Measurements from ENCODE around the gene BBS2. TPM values are rescaled to one million over a fixed set of nuclear protein-coding genes. Genes with fewer than 3 reads are reported as not detected.

Gene BBS2
- total and polyA plus RNA-seq, 2 of the 13 experiments (the other 11 are each of a cell fraction or from before 2014, with no cell fraction given): 59.7 to 68.3 TPM

DNA sequence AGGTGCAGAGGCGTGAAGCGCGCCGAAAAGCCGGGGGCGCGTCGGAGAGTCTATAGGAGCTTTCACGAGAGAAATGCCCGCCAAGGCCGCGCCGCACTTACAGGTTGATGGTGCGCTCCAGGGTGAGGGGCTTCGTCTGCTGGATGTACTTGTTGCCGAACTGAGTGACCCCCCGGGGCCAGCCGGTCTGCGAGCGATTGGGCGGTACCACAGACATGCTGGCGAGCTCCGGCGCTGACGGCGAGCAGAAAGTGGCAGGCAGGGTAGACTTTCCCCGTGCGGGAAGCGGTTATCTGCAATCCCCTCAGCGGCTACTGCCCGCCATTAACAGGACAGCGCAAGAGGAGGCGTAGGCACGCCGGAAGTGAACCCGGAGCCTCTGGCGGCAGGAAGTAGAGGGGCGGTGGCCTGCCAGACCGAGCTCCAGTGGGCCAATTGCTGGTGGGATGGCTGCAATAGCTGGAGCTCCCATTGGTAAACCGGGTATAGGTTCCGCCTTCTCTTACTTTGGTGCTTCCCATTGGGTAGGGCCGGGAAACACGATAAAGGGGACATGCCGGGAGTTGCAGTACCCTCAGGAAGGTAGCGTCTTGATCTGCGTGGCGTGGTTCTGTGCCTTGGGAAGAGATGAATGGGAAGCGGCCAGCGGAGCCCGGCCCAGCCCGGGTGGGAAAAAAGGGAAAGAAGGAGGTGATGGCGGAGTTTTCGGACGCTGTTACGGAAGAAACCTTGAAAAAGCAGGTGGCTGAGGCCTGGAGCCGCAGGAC lies 68.7 kb downstream of the BBS2 start, which contains the start of the genes NUDT21 and OGFOD1 (continued):
- no peak for TF ChIP-seq LRRFIP1 (CRISPR knock-in tag; conservative IDR thresholded peaks at IDR 0.05)
- TF ChIP-seq RFX5 (IDR thresholded peaks at IDR 0.05; ENCODE audit: low read depth, low read length): peak; percentile 16; the same call in 1 of the 2 replicates
- no peak for TF ChIP-seq FLYWCH1 (CRISPR knock-in tag; IDR thresholded peaks at IDR 0.05)
- peak; percentile 85 for TF ChIP-seq RFXAP (CRISPR knock-in tag; IDR thresholded peaks at IDR 0.05; ENCODE audit: borderline replicate concordance)
- no peak for TF ChIP-seq HDAC6 (IDR thresholded peaks at IDR 0.05; ENCODE audit: low read depth, low read length)
- 0 out of 2 replicates have a peak, but pooled peaks have one; percentile 62 for TF ChIP-seq DNMT1 (CRISPR knock-in tag; IDR thresholded peaks at IDR 0.05)
- peak; percentile 69; the same call in 1 of the 2 replicates for TF ChIP-seq ZNF274 (CRISPR knock-in tag; IDR thresholded peaks at IDR 0.05)
- no peak for TF ChIP-seq ZFP41 (CRISPR knock-in tag; IDR thresholded peaks at IDR 0.05; ENCODE audit: borderline replicate concordance)
- 0 out of 2 replicates have a peak, but pooled peaks have one; percentile 20 for TF ChIP-seq RAD21 (CRISPR knock-in tag; IDR thresholded peaks at IDR 0.05)
- TF ChIP-seq SOX5 (CRISPR knock-in tag; IDR thresholded peaks at IDR 0.05; ENCODE audit: borderline replicate concordance): no peak
- TF ChIP-seq ZNF234 (CRISPR knock-in tag; conservative IDR thresholded peaks at IDR 0.05): no peak
- TF ChIP-seq HMG20A (CRISPR knock-in tag; IDR thresholded peaks at IDR 0.05; ENCODE audit: borderline replicate concordance): no peak
- TF ChIP-seq LCORL (IDR thresholded peaks at IDR 0.05): no peak
- 0 out of 2 replicates have a peak, but pooled peaks have one; percentile 30 for TF ChIP-seq LCORL (CRISPR knock-in tag; IDR thresholded peaks at IDR 0.05)
- TF ChIP-seq ZNF737 (CRISPR knock-in tag; IDR thresholded peaks at IDR 0.05; ENCODE audit: borderline replicate concordance): 0 out of 2 replicates have a peak, but pooled peaks have one; percentile 75
- peak; percentile 74; the same call in 1 of the 2 replicates for TF ChIP-seq ZNF800 (CRISPR knock-in tag; IDR thresholded peaks at IDR 0.05)
- TF ChIP-seq ZNF792 (CRISPR knock-in tag; IDR thresholded peaks at IDR 0.05): no peak
- TF ChIP-seq FOXK1 (CRISPR knock-in tag; IDR thresholded peaks at IDR 0.05; ENCODE audit: borderline replicate concordance, low read depth): no peak; the same call in 1 of the 2 replicates
- TF ChIP-seq MLXIP (CRISPR knock-in tag; IDR thresholded peaks at IDR 0.05; ENCODE audit: borderline replicate concordance): peak; percentile 27; the same call in 1 of the 2 replicates
- peak; percentile 93 for TF ChIP-seq PHF8 (CRISPR knock-in tag; IDR thresholded peaks at IDR 0.05)

Measured in HepG2 (cell line).